Endodermal cell (in vitro differentiated cells): Measurements from ENCODE around the gene CAPZA2. TPM values are rescaled to one million over a fixed set of nuclear protein-coding genes. Genes with fewer than 3 reads are reported as not detected.

ENCODE experiments used
- DNase-seq: peaks from one replicate; pipeline ENCODE4 v3.0.0-alpha.2; 2017
- H3K27ac ChIP-seq: 2 replicates; pipeline ENCODE4 v1.5.1; 2013; ENCODE audit warnings: mild to moderate bottlenecking, low read depth, low read length, moderate library complexity
- H3K27me3 ChIP-seq: 2 replicates; pipeline ENCODE4 v1.6.1; 2013; ENCODE audit warnings: mild to moderate bottlenecking, low read length, moderate library complexity; ENCODE audit not compliant: insufficient read depth, control insufficient read depth, poor library complexity, severe bottlenecking
- H3K36me3 ChIP-seq: 2 replicates; pipeline ENCODE4 v1.7.0; 2013; ENCODE audit warnings: mild to moderate bottlenecking, low read length, moderate library complexity; ENCODE audit not compliant: control insufficient read depth, insufficient read depth
- H3K4me1 ChIP-seq: one replicate; pipeline ENCODE4 v1.7.0; 2013; ENCODE audit warnings: low read length; ENCODE audit not compliant: control insufficient read depth, insufficient read depth
- H3K4me3 ChIP-seq: 2 replicates; pipeline ENCODE4 v1.5.1; 2013; ENCODE audit warnings: mild to moderate bottlenecking, low read length, moderate library complexity
- H3K9ac ChIP-seq: 2 replicates; pipeline ENCODE4 v1.6.1; 2013; ENCODE audit warnings: mild to moderate bottlenecking, low read length, moderate library complexity; ENCODE audit not compliant: poor library complexity, severe bottlenecking; ENCODE audit errors: extremely low read depth
- H3K9me3 ChIP-seq: 2 replicates; pipeline ENCODE4 v1.6.1; 2013; ENCODE audit warnings: mild to moderate bottlenecking, low read length, moderate library complexity; ENCODE audit not compliant: control insufficient read depth
- H3K27ac Mint-ChIP-seq: 2 replicates; pipeline ENCODE4 v1.8.0; 2020; ENCODE audit warnings: mixed read lengths
- H3K27me3 Mint-ChIP-seq: 2 replicates; pipeline ENCODE4 v1.8.0; 2021; ENCODE audit warnings: mild to moderate bottlenecking, mixed read lengths; ENCODE audit not compliant: insufficient read depth
- H3K36me3 Mint-ChIP-seq: 2 replicates; pipeline ENCODE4 v1.8.0; 2020; ENCODE audit warnings: low read depth, mixed read lengths
- H3K4me1 Mint-ChIP-seq: 2 replicates; pipeline ENCODE4 v1.8.0; 2020; ENCODE audit warnings: mixed read lengths
- H3K4me3 Mint-ChIP-seq: 2 replicates; pipeline ENCODE4 v1.8.0; 2020; ENCODE audit warnings: mild to moderate bottlenecking, moderate library complexity, mixed read lengths
- H3K9me3 Mint-ChIP-seq: 2 replicates; pipeline ENCODE4 v1.8.0; 2020; ENCODE audit warnings: mild to moderate bottlenecking, mixed read lengths
- CTCF ChIP-seq: fragments of 200-600 bp; sonication (generic); conservative IDR thresholded peaks from 2 replicates; pipeline ENCODE4 v1.5.0; 2021; ENCODE audit warnings: antibody characterized with exemption, mild to moderate bottlenecking
- WGBS, 2 experiments: methylation state at CpG; one replicate each; pipeline versions ENCODE4 v1.1.5 to v1.1.7; 2013; ENCODE audit warnings: missing lambda C conversion rate in 2 of 2, mixed read lengths in 1 of 2; ENCODE audit not compliant: insufficient coverage in 1 of 2, insufficient read length in 1 of 2; 5-methylcytosine and 5-hydroxymethylcytosine counted together
- total RNA-seq, 2 donors: library from RNA; stranded (reverse); fragmentation: NEBNext Ultra II Directional in 1 of 2; extraction: Animal tissue kit (Norgen Biotek cat#: 25700) in 1 of 2; gene quantifications; 2 replicates in 1 of 2; 3 replicates in 1 of 2; pipeline ENCODE4 v1.2.1, GENCODE V29; 2021

Gene CAPZA2
- total RNA-seq, 2 donors from 2014 or later: 127 to 133 TPM

- Histone ChIP-seq H3K36me3 (no peaks in the 10 kb centered on the region), H3K9ac (no peak overlapping the region), H3K4me3 (no peak overlapping the region), H3K27ac (no peak overlapping the region), H3K4me1 (peaks cover 5% of the 10 kb centered on the region), H3K27me3 (no peaks in the 10 kb centered on the region), H3K9me3 (no peaks in the 10 kb centered on the region)
- Mint-ChIP-seq H3K4me1 (peaks cover 2% of the 10 kb centered on the region), H3K27ac (no peak overlapping the region), H3K9me3 (no peaks in the 10 kb centered on the region), H3K4me3 (no peak overlapping the region), H3K27me3 (peaks cover 4% of the 10 kb centered on the region), H3K36me3 (no peaks in the 10 kb centered on the region)
- no peak for TF ChIP-seq CTCF
- 83 to 94% methylated on average over 2 to 3 of the region's 3 CpGs for WGBS, 2 experiments
- DNase-seq: no peak
These were observed 10.7 kb upstream of the CAPZA2 start for GRCh38 chr7:116851671-116852070.

- Histone ChIP-seq H3K9ac (no peak overlapping the region), H3K4me3 (no peak overlapping the region), H3K4me1 (peaks cover 5% of the 10 kb centered on the region), H3K9me3 (no peaks in the 10 kb centered on the region), H3K36me3 (no peaks in the 10 kb centered on the region), H3K27me3 (no peaks in the 10 kb centered on the region), H3K27ac (no peak overlapping the region)
- TF ChIP-seq CTCF: no peak
- 90 to 92% methylated on average over 1 of the region's 1 CpG for WGBS, 2 experiments
- peaks cover 10% of the 10 kb centered on the region for H3K4me1 Mint-ChIP-seq
- no peaks in the 10 kb centered on the region for H3K36me3 Mint-ChIP-seq
- no peak overlapping the region for H3K27ac Mint-ChIP-seq
- DNase-seq: no peak
- peaks cover 4% of the 10 kb centered on the region for H3K27me3 Mint-ChIP-seq
- peaks cover 2% of the 10 kb centered on the region for H3K9me3 Mint-ChIP-seq
- no peak overlapping the region for H3K4me3 Mint-ChIP-seq
These were observed 8.3 kb upstream of the CAPZA2 start for GRCh38 chr7:116854132-116854531.

- Mint-ChIP-seq H3K4me1 (peaks cover 10% of the 10 kb centered on the region), H3K36me3 (no peaks in the 10 kb centered on the region), H3K9me3 (peaks cover 2% of the 10 kb centered on the region), H3K4me3 (no peak overlapping the region), H3K27me3 (peaks cover 8% of the 10 kb centered on the region), H3K27ac (no peak overlapping the region)
- Histone ChIP-seq H3K4me1 (peaks cover 5% of the 10 kb centered on the region), H3K36me3 (no peaks in the 10 kb centered on the region), H3K27ac (no peak overlapping the region), H3K9ac (no peak overlapping the region), H3K27me3 (no peaks in the 10 kb centered on the region), H3K9me3 (no peaks in the 10 kb centered on the region), H3K4me3 (no peak overlapping the region)
- DNase-seq: no peak
- TF ChIP-seq CTCF: no peak
- 63 to 67% methylated on average over 1 to 2 of the region's 2 CpGs for WGBS, 2 experiments
These were observed 5.3 kb upstream of the CAPZA2 start for GRCh38 chr7:116857052-116857451.
